ENCODE measurements around the gene TMEM88. TPM values are rescaled to one million over a fixed set of nuclear protein-coding genes. Genes with fewer than 3 reads are reported as not detected.

The TMEM88 gene
- total RNA-seq, 6 experiments from 2014 or later = 0.40 to 1.3 (median 0.60) TPM

DNA sequence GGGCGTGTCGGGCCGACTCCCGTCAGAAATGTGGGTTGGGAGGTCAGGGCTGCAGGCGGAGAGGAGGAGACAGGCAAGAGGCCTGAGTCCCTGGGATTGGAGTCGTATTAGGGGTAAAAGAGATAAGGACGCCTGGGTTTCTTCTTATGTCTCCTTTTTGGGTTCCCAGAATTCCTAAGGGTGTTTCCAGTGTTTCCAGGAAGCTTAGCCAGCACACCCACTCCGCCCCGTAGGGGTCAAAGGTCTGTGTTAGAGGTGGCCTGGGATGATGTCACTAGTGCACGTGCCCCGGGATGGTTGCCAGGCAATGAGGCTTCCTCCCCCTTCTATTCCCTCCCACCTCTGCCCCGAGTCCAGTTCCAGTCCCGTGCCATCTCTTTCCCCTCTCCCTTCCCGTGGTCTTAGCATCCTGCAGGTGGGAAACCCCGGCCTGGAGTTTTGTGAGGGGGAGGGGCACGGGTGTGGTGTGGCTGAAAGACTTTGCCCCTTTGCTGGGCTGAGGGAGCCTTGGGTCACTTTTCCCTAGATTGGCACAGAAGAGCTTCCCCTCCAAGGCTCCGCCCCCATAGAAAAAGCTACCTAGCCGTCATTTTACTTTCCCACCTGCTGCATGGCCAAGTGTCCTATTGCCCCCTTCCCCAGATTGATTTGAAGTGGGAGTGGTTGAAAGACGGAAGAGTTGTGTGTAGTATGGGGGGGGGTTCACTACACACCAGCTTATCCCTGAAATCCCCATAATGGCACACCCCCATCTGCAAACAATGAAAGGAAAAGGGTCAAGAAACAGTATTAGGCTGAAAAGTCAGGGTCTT, 18.1 kb upstream of the TMEM88 start:
- Mint-ChIP-seq H3K9me3 (no peaks in the 10 kb centered on the region), H3K4me3 (peak overlapping the region; percentile 99), H3K4me1 (ENCODE audit: low read depth) (peaks cover 69% of the 10 kb centered on the region), H3K27me3 (ENCODE audit: insufficient read depth) (peaks cover 11% of the 10 kb centered on the region), H3K27ac (peak overlapping the region; percentile 100), H3K36me3 (ENCODE audit: low read depth) (peaks cover 8% of the 10 kb centered on the region; the same call in 1 of the 2 replicates)
- TF ChIP-seq, protein P1, sequence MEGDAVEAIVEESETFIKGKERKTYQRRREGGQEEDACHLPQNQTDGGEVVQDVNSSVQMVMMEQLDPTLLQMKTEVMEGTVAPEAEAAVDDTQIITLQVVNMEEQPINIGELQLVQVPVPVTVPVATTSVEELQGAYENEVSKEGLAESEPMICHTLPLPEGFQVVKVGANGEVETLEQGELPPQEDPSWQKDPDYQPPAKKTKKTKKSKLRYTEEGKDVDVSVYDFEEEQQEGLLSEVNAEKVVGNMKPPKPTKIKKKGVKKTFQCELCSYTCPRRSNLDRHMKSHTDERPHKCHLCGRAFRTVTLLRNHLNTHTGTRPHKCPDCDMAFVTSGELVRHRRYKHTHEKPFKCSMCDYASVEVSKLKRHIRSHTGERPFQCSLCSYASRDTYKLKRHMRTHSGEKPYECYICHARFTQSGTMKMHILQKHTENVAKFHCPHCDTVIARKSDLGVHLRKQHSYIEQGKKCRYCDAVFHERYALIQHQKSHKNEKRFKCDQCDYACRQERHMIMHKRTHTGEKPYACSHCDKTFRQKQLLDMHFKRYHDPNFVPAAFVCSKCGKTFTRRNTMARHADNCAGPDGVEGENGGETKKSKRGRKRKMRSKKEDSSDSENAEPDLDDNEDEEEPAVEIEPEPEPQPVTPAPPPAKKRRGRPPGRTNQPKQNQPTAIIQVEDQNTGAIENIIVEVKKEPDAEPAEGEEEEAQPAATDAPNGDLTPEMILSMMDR (IDR thresholded peaks at IDR 0.05) = no peak
- DNase-seq = peak; percentile 89

DNA sequence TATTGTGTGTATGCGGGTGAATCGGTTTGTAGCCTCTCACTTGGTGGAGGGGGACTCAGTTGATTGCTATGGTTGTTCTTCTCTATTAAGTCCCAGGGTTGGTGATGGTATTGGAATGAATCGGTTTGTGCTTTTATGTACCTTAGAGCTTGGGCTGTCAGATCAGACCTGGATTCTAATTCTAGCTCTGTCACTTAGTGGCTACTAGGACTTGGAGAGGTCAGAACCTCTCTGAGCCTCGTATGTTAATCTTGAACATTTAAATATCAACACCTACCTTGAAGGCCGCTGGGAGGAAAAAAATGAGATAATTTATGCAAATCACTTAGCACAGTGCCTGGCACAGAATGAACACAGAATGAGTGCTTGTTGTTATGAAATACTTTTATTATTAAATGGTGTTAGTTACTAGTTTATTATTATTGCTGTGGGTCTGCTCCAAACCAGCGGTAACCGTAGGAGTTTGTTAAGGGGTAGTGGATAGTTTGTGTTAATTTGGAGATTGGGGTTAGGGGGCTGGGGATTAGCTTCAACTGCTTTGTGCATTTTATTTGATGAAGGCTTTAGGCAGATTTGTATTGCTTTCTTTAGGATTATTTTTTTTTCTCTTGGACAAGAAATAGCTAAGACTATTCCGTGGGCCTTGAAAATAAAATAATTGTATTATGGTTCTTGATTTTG, 17.3 kb upstream of the TMEM88 start:
- Mint-ChIP-seq H3K4me3 (peak overlapping the region; percentile 99), H3K36me3 (ENCODE audit: low read depth) (peaks cover 8% of the 10 kb centered on the region; the same call in 1 of the 2 replicates), H3K9me3 (no peaks in the 10 kb centered on the region), H3K27me3 (ENCODE audit: insufficient read depth) (peaks cover 12% of the 10 kb centered on the region), H3K27ac (peak overlapping the region; percentile 100), H3K4me1 (ENCODE audit: low read depth) (peaks cover 69% of the 10 kb centered on the region)
- TF ChIP-seq, protein P1 (IDR thresholded peaks at IDR 0.05) = no peak
- DNase-seq = no peak

DNA sequence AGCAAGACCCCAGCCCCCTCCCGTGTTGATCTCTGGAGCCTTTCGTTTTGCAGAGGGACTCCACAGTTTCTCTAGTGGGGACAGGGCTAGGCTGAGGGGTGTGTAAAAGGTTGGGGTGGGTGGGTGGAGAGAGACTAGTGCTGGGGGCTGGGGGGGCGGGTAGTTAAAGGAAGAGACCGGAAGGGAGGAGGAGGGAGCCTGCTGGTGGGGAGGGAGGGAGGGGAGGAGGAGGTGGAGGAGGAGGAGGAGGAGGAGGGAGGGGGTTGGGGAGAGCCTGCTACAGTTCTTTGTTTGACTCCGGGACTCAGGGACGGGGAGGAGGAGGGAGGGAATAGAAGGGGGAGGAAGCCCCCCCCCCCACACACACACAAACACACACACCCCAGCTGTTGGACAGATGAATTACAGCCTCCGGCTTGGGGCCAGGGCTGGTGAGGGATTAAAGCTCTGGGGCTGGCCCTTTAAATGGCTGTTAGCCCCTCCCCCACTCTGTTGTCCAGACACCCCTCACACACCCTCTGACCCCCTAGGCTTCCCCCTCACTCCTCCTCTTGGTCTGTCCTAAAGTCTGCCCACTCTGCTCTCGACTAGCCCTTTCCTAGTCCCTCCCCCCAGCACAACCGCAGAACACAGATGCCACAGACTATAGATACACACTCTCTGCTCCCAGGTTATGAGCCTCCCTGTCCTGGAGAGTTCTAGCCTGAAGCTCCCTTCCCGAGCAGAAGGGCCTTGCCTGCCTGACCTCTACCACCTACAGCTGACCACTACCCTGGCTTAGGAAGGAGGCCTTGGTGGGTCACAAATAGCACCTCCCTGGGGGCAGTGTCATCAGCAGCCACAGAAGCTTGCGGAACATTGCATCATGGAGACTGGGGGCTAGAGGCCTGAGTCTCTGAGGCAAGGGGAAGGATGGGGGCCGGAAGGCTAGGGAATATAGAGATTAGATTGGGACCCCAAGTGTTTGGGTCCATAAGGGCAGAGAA, 16.5 kb upstream of the TMEM88 start:
- peak; percentile 23 for DNase-seq
- Mint-ChIP-seq H3K36me3 (ENCODE audit: low read depth) (peaks cover 8% of the 10 kb centered on the region; the same call in 1 of the 2 replicates), H3K27ac (peak overlapping the region; percentile 100), H3K27me3 (ENCODE audit: insufficient read depth) (peaks cover 12% of the 10 kb centered on the region), H3K9me3 (no peaks in the 10 kb centered on the region), H3K4me1 (ENCODE audit: low read depth) (peaks cover 65% of the 10 kb centered on the region), H3K4me3 (peak overlapping the region; percentile 99)
- TF ChIP-seq, protein P1 (IDR thresholded peaks at IDR 0.05) = no peak

DNA sequence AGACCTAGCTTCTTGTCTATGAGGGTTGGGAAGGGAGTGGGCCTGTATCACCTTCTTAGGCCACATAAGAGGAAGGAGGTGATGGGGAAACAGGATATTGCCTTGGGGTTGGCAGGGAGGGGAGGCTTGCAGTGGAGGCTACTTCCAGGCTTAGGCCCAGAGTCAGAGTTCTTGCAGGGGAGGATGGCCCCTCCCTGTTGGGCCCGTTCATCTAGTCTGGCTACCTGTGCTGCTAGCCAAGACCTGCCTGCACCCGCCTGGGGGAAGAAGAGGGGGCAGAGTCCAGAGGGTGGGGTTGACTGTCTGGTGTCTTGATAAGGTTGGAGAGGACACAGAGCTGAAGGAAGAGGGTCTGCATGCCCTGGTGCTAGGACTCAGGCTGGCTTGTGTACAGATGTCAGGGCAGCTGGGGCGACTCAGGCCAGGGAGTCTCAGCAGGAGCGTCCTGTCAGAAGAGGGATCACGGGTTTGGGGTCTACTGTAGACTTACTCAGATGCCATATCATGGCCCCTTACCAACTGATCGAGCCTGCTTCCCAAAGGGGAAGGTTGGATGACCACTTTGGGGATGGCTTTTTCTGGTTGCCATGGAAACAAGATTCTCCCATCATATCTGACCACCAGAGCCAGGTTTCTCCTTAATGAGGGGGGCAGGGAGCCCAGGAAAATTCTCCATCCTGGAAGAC, 15.5 kb upstream of the TMEM88 start:
- peak overlapping the region; percentile 54 for H3K27ac Mint-ChIP-seq
- H3K9me3 Mint-ChIP-seq = no peaks in the 10 kb centered on the region
- no peak for DNase-seq
- H3K4me1 Mint-ChIP-seq (ENCODE audit: low read depth) = peaks cover 61% of the 10 kb centered on the region
- H3K4me3 Mint-ChIP-seq = no peak overlapping the region
- H3K27me3 Mint-ChIP-seq (ENCODE audit: insufficient read depth) = peaks cover 18% of the 10 kb centered on the region
- H3K36me3 Mint-ChIP-seq (ENCODE audit: low read depth) = peaks cover 8% of the 10 kb centered on the region; the same call in 1 of the 2 replicates
- TF ChIP-seq, protein P1 (IDR thresholded peaks at IDR 0.05) = no peak
